Measurements from ENCODE around the gene CASZ1.

CASZ1 gene

GRCh38 chr1:10754568-10755329 lies 41.7 kb downstream of the CASZ1 start:
- POLR2A ChIA-PET = no interaction called here
- TF ChIP-seq CTCF (IDR thresholded peaks at IDR 0.05; ENCODE audit: insufficient read depth, low read length, missing control alignments) = no peak
- no peak for DNase-seq (ENCODE audit: low read depth, low spot score)
- H3K4me3 ChIP-seq (ENCODE audit: low read depth, low read length) = no peak overlapping the region
- CTCF ChIA-PET = interaction anchor here (1.3 kb wide), 1 partner anchor 226 kb away, joined by 3 read pairs; no protein-coding TSS in a partner anchor

DNA sequence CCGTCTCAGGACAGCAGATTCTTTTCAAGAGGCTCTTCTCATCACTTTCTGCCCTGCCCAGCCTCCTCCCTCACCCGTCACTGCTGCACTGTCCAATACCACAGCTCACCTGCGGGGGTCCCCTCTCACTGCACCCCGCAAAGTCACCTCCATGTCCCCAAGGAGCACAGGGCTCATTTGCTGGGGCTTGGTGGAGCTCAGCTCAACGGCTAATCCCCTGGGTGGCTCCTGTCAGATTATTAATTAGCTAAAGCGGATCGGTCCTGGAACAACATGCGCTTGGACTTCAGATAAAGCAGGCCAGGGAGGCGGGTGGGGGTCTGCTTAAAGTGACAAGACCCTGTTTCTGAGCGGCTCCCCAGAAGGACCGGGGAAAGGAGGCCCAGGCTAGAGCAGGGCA lies 43.1 kb downstream of the CASZ1 start:
- ChIA-PET CTCF (no interaction called here), POLR2A (no interaction called here)
- no peak for DNase-seq (ENCODE audit: low read depth, low spot score)
- no peak overlapping the region for H3K4me3 ChIP-seq (ENCODE audit: low read depth, low read length)
- no peak for TF ChIP-seq CTCF (IDR thresholded peaks at IDR 0.05; ENCODE audit: insufficient read depth, low read length, missing control alignments)

DNA sequence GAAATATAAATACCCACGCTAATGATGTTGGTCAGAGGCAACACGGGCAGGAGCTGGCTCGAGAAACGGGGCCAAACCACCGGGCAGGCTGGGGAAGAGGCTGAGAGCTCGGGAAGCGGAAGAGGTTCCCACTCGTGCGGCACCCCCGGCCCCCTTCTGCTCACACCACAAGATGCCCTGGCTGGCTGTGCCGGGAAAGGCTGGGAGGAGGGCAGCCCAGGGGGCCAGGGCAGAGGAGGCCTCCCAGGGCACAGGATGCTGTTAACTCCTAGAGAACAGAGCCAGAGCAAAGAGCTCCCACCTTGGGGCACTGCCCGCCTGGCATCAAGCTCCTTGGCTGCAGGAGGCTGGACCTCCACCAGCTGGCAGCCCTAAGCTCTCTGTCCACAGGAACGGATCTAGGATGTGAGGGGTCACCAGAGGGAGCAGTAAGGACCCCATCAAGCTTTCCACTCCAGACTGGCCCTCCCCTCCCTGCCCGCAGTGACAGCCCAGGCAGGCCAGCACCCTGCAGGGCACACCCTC lies 44.8 kb downstream of the CASZ1 start:
- POLR2A ChIA-PET = no interaction called here
- no peak for TF ChIP-seq CTCF (IDR thresholded peaks at IDR 0.05; ENCODE audit: insufficient read depth, low read length, missing control alignments)
- CTCF ChIA-PET = no interaction called here
- no peak overlapping the region for H3K4me3 ChIP-seq (ENCODE audit: low read depth, low read length)
- DNase-seq (ENCODE audit: low read depth, low spot score) = no peak

DNA sequence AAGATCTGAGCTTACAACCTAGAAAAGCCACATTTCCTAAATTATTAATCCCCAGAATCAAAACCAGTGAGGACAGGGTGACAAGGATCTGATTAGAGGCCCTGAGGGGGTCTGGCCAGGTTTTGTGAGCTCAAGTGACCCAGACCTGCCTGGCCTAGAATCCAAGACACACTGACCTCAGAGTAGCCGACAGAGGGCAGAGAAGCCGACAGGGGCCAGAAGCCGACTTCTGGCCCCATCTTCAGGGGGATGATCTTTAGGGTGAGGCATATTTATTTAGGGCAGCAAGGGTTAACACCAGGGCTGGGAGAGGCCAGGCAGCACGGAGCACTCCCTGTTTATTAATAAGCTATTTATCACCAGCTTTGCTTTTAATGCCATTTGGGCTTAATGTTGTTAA lies 45.3 kb downstream of the CASZ1 start:
- DNase-seq (ENCODE audit: low read depth, low spot score) = no peak
- POLR2A ChIA-PET = no interaction called here
- H3K4me3 ChIP-seq (ENCODE audit: low read depth, low read length) = no peak overlapping the region
- CTCF ChIA-PET = no interaction called here
- no peak for TF ChIP-seq CTCF (IDR thresholded peaks at IDR 0.05; ENCODE audit: insufficient read depth, low read length, missing control alignments)

GRCh38 chr1:10745886-10746455 lies 50.5 kb downstream of the CASZ1 start:
- POLR2A ChIA-PET = no interaction called here

More at GRCh38 chr1:10745886-10746455, 50.5 kb downstream of the CASZ1 start:
- CTCF ChIA-PET = interaction anchor here (1.3 kb wide), 1 partner anchor 15 kb away, joined by 3 read pairs; no protein-coding TSS in a partner anchor
- TF ChIP-seq CTCF (IDR thresholded peaks at IDR 0.05; ENCODE audit: insufficient read depth, low read length, missing control alignments) = no peak
- peak overlapping the region; percentile 18 for H3K4me3 ChIP-seq (ENCODE audit: low read depth, low read length)
- no peak for DNase-seq (ENCODE audit: low read depth, low spot score)

All from AG04449 (cell line).